Neutrophil (primary cell): Measurements from ENCODE around the gene LMAN1L.

Experiments used
- H3K27ac ChIP-seq: fragments of 200-600 bp; sonication (generic); 2 replicates; pipeline ENCODE4 v1.5.1; 2016; ENCODE audit warnings: mild to moderate bottlenecking, moderate library complexity
- H3K27me3 ChIP-seq: fragments of 200-600 bp; sonication (generic); 2 replicates; pipeline ENCODE4 v1.6.0; 2016; ENCODE audit warnings: mild to moderate bottlenecking
- H3K36me3 ChIP-seq: fragments of 200-600 bp; sonication (generic); 2 replicates; pipeline ENCODE4 v1.5.1; 2017
- H3K4me1 ChIP-seq, 2 experiments: fragments of 200-600 bp in 1 of 2; sonication (generic) in 1 of 2; 1 replicate in 1 of 2; 2 replicates in 1 of 2; pipeline versions ENCODE4 v1.5.1 to v1.6.1; 2013 to 2016; ENCODE audit warnings: low read depth in 1 of 2, low read length in 1 of 2, mild to moderate bottlenecking in 1 of 2, moderate library complexity in 1 of 2; ENCODE audit not compliant: control insufficient read depth in 1 of 2, insufficient read depth in 1 of 2
- H3K4me3 ChIP-seq, 2 experiments: fragments of 200-600 bp in 1 of 2; sonication (generic) in 1 of 2; 1 replicate in 1 of 2; 2 replicates in 1 of 2; pipeline ENCODE4 v1.5.1; 2013 to 2016; ENCODE audit warnings: low read depth in 1 of 2, low read length in 1 of 2, mild to moderate bottlenecking in 1 of 2, moderate library complexity in 1 of 2
- H3K9me3 ChIP-seq: fragments of 200-600 bp; sonication (generic); 2 replicates; pipeline ENCODE4 v1.5.1; 2016
- TF ChIP-seq, protein P1 (sequence below): fragments of 200-600 bp; sonication (generic); IDR thresholded peaks from 2 replicates; pipeline ENCODE4 v1.5.1; 2016; ENCODE audit warnings: antibody characterized with exemption

The LMAN1L gene

DNA sequence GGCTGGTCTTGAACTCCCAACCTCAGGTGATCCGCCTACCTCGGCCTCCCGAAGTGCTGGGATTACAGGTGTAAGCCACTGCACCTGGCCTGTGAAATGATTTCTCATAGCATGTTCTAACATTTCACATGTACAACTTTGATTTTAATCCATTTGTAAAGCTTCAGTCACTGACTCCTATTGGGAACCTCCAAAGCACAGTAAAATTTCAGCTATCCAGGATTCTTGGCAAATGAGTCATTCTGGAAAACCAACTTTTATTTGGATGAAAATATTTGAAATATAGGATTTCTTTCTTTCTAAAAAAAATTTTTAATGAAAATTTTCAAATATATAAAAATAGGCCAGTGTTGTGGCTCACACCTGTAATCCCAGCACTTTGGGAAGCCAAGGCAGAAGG, 2.7 kb upstream of the LMAN1L start:
- no peak overlapping the region for H3K27ac ChIP-seq
- TF ChIP-seq, protein P1, sequence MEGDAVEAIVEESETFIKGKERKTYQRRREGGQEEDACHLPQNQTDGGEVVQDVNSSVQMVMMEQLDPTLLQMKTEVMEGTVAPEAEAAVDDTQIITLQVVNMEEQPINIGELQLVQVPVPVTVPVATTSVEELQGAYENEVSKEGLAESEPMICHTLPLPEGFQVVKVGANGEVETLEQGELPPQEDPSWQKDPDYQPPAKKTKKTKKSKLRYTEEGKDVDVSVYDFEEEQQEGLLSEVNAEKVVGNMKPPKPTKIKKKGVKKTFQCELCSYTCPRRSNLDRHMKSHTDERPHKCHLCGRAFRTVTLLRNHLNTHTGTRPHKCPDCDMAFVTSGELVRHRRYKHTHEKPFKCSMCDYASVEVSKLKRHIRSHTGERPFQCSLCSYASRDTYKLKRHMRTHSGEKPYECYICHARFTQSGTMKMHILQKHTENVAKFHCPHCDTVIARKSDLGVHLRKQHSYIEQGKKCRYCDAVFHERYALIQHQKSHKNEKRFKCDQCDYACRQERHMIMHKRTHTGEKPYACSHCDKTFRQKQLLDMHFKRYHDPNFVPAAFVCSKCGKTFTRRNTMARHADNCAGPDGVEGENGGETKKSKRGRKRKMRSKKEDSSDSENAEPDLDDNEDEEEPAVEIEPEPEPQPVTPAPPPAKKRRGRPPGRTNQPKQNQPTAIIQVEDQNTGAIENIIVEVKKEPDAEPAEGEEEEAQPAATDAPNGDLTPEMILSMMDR, result no peak
- H3K4me1 ChIP-seq, result no peaks in the 10 kb centered on the region
- peaks cover 2% of the 10 kb centered on the region for H3K36me3 ChIP-seq
- no peaks in the 10 kb centered on the region for H3K9me3 ChIP-seq
- no peaks in the 10 kb centered on the region for H3K27me3 ChIP-seq
- no peak overlapping the region for H3K4me3 ChIP-seq

DNA sequence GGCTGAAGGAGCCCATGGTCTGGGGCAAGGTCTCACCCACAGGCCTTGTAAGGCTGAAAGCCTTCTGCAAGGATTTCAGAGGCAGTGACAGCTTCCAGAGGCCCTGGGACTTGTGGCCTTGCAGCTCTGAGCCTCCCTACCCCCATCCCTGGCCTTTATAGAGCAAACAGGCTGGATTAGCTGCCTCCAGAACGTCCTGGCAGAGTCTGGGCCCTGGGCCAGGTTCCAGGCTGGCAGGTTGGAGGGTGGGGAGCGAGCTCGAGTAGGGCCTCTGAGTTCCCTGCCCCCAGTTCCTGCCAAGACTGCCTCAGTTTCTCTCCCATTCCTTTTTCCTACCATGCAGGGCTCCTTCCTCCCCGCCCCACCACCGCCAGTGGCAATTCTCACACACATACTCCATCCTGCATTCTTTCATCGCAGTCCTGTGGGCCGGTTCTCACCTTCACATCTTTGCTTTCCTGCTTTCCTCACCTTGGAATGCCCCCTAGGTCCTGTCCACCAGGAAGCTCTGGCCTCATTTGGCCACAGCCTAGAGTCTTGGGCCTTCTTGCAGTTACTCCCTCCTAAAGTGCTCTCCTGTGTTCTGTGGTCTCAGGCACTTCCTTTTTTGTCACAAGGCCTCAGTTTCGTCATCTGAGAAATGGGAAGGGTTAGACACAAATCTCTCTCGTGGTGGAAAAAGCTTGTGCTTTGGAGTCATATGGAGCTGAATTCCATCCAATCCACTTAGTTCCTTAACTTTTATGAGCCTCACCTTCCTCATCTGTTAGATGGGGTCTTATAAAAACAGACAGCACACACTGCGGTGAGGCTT, 2.7 kb downstream of the LMAN1L start:
- H3K9me3 ChIP-seq, result no peaks in the 10 kb centered on the region
- H3K27ac ChIP-seq, result no peak overlapping the region
- H3K36me3 ChIP-seq, result no peaks in the 10 kb centered on the region
- H3K4me1 ChIP-seq, result no peaks in the 10 kb centered on the region
- H3K27me3 ChIP-seq, result peaks cover 23% of the 10 kb centered on the region
- TF ChIP-seq, protein P1, result no peak
- no peak overlapping the region for H3K4me3 ChIP-seq

DNA sequence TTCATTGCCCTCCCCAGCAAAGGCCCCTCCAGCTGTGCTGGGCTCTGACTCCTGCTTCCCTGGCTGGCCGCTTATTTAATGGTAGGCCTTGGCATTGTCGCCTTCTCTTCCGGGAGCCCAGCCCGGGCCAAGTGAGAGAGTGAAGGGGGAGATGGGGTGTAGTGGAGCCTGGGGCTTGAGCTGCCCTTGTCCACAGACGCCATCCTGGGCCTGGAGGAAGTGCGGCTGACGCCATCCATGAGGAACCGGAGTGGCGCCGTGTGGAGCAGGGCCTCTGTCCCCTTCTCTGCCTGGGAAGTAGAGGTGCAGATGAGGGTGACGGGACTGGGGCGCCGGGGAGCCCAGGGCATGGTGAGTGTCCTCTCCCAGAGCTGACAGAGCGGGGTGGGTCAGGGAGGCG, 3.3 kb downstream of the LMAN1L start:
- Histone ChIP-seq H3K4me3 (no peak overlapping the region), H3K4me1 (no peaks in the 10 kb centered on the region), H3K36me3 (no peaks in the 10 kb centered on the region), H3K27me3 (peaks cover 23% of the 10 kb centered on the region), H3K27ac (no peak overlapping the region), H3K9me3 (no peaks in the 10 kb centered on the region)
- TF ChIP-seq, protein P1, result no peak

DNA sequence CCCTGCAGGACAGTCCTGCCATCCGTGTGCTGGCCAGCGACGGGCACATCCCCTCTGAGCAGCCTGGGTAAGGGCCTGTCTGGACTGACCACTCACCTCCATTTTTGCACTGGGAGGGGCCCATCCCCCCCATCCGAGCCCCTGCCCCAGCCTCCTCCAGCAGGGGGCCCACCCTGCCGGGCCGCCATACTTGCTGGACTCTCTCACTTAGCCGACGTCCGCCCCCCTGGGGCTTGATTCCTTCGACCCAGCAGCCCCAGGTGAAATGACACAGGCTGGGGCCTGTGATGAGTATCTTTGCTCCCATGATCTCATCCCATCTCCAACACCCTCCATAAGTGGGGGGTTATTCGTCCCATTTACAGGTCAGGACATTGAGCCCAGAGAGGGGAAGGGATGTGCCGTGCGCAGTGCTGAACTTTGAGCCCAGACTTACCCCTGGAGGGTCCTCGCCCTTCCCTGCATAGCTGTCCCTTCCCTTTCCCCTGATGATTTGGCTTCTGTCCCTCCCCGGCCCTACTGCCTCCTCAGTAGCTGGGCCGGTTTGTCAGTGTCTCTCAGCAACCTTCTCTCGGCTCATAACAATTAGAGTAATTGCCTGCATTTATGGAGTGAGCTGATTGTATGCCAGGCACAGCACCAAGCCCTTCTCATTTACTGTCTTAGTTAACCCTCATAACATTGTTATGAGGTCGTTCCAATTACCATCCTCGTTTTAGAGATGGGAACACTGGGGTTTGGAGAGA, 4.2 kb downstream of the LMAN1L start:
- TF ChIP-seq, protein P1, result no peak
- Histone ChIP-seq H3K36me3 (no peaks in the 10 kb centered on the region), H3K4me1 (no peaks in the 10 kb centered on the region), H3K9me3 (no peaks in the 10 kb centered on the region), H3K27me3 (peaks cover 23% of the 10 kb centered on the region), H3K27ac (no peak overlapping the region), H3K4me3 (no peak overlapping the region)

DNA sequence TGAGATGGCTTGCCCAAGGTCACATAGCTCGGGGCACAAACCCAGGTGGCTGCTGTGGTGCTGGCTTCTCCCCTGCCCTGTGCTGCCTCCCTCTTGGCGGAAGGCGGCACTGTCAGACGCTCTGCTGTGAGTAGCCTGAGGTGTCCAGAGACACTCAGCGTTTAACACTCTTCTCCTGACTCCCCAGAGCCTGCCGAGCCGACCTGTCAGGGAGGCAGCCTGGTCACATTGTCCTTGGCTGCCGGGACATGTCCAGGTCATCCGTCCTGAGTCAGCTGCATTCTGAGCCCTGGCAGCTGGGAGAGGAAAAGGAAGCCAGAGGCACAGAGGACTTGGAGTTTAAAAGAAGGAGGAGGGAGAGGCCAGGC, 4.7 kb downstream of the LMAN1L start:
- H3K36me3 ChIP-seq, result no peaks in the 10 kb centered on the region
- H3K9me3 ChIP-seq, result no peaks in the 10 kb centered on the region
- H3K27me3 ChIP-seq, result peaks cover 23% of the 10 kb centered on the region
- no peak overlapping the region for H3K27ac ChIP-seq
- TF ChIP-seq, protein P1, result no peak
- H3K4me3 ChIP-seq, result no peak overlapping the region
- H3K4me1 ChIP-seq, result no peaks in the 10 kb centered on the region
